GM23338 (cell line): ENCODE measurements around the gene ZNF621. TPM values are rescaled to one million over a fixed set of nuclear protein-coding genes. Genes with fewer than 3 reads are reported as not detected.

Experiments used
- ATAC-seq: fragments of 200-7000 bp; cut with Tn5 transposase; 3 replicates; pipeline ENCODE4 v1.9.1; 2020
- DNase-seq: peaks from one replicate; pipeline ENCODE4 v3.0.0-alpha.2; 2015; ENCODE audit warnings: low spot score
- H2AFZ ChIP-seq: fragments of 200-600 bp; sonication (generic); 2 replicates; pipeline ENCODE4 v1.8.0; 2016; ENCODE audit warnings: antibody characterized with exemption, mild to moderate bottlenecking, moderate library complexity
- H3F3A ChIP-seq: fragments of 200-600 bp; sonication (generic); replicated peaks from 2 replicates; pipeline ENCODE4 v1.8.0; 2017; ENCODE audit warnings: antibody characterized with exemption, mixed run types, low read depth
- H3K27ac ChIP-seq: fragments of 200-600 bp; sonication (generic); 2 replicates; pipeline ENCODE4 v1.6.1; 2016; ENCODE audit warnings: low read depth
- H3K27me3 ChIP-seq: fragments of 200-600 bp; sonication (generic); 2 replicates; pipeline ENCODE4 v1.8.0; 2016; ENCODE audit warnings: mild to moderate bottlenecking, mixed run types, moderate library complexity; ENCODE audit not compliant: insufficient read depth
- H3K36me3 ChIP-seq: fragments of 200-600 bp; sonication (generic); 2 replicates; pipeline ENCODE4 v1.8.0; 2016; ENCODE audit warnings: mild to moderate bottlenecking; ENCODE audit not compliant: insufficient read depth
- H3K4me1 ChIP-seq: fragments of 200-600 bp; sonication (generic); 2 replicates; pipeline ENCODE4 v1.8.0; 2016; ENCODE audit warnings: mild to moderate bottlenecking, moderate library complexity; ENCODE audit not compliant: insufficient read depth
- H3K4me2 ChIP-seq: fragments of 200-600 bp; sonication (generic); 2 replicates; pipeline ENCODE4 v1.7.1; 2017; ENCODE audit warnings: mixed run types
- H3K4me3 ChIP-seq: fragments of 200-600 bp; sonication (generic); 2 replicates; pipeline ENCODE4 v1.6.1; 2016; ENCODE audit warnings: mixed run types
- H3K79me2 ChIP-seq: fragments of 200-600 bp; sonication (generic); replicated peaks from 2 replicates; pipeline ENCODE4 v1.8.0; 2017; ENCODE audit warnings: mild to moderate bottlenecking; ENCODE audit not compliant: insufficient read depth
- H3K9me2 ChIP-seq: fragments of 200-600 bp; sonication (generic); 2 replicates; pipeline ENCODE4 v1.8.0; 2017; ENCODE audit not compliant: insufficient read depth
- H4K20me1 ChIP-seq: fragments of 200-600 bp; sonication (generic); replicated peaks from 2 replicates; pipeline ENCODE4 v1.8.0; 2017; ENCODE audit warnings: mild to moderate bottlenecking; ENCODE audit not compliant: insufficient read depth
- H3K27ac Mint-ChIP-seq: 2 replicates; pipeline ENCODE4 v1.8.0; 2020; ENCODE audit warnings: inconsistent platforms, mild to moderate bottlenecking, moderate library complexity, mixed read lengths
- H3K27me3 Mint-ChIP-seq: 3 replicates; pipeline ENCODE4 v1.8.0; 2022; ENCODE audit warnings: low read depth, mild to moderate bottlenecking, moderate library complexity, mixed read lengths, inconsistent platforms; ENCODE audit not compliant: insufficient read depth, poor library complexity
- H3K36me3 Mint-ChIP-seq: 3 replicates; pipeline ENCODE4 v1.8.0; 2021; ENCODE audit warnings: low read depth, mild to moderate bottlenecking, inconsistent platforms, moderate library complexity, mixed read lengths
- H3K4me1 Mint-ChIP-seq: 3 replicates; pipeline ENCODE4 v1.8.0; 2020; ENCODE audit warnings: mild to moderate bottlenecking, inconsistent platforms, mixed read lengths
- H3K4me3 Mint-ChIP-seq: 3 replicates; pipeline ENCODE4 v1.8.0; 2021; ENCODE audit warnings: moderate library complexity, mild to moderate bottlenecking, inconsistent platforms, mixed read lengths
- H3K9me3 Mint-ChIP-seq: 3 replicates; pipeline ENCODE4 v1.8.0; 2020; ENCODE audit warnings: moderate library complexity, mild to moderate bottlenecking, inconsistent platforms, mixed read lengths
- CREB1 ChIP-seq: fragments of 250-450 bp; sonication (Bioruptor Pico); IDR thresholded peaks from 2 replicates; pipeline ENCODE4 v1.5.0; 2020; ENCODE audit warnings: low read depth, mild to moderate bottlenecking, moderate library complexity
- EZH2 ChIP-seq: fragments of 200-600 bp; sonication (generic); IDR thresholded peaks from one replicate; pipeline ENCODE4 v1.8.0; 2017; ENCODE audit warnings: antibody characterized with exemption, mild to moderate bottlenecking, low read depth; ENCODE audit not compliant: unreplicated experiment
- JUNB ChIP-seq: IDR thresholded peaks from one replicate; pipeline ENCODE4 v1.6.1; 2016; ENCODE audit warnings: antibody characterized with exemption; ENCODE audit not compliant: unreplicated experiment
- ZNF114 ChIP-seq: fragments of 250-450 bp; sonication (Bioruptor Pico); IDR thresholded peaks from 2 replicates; pipeline ENCODE4 v1.5.0; 2020; ENCODE audit warnings: mild to moderate bottlenecking, moderate library complexity
- polyA plus RNA-seq: library from polyadenylated mRNA; unstranded; fragments of >200 nt; fragmentation: Nextera tagmentation; extraction: Ambion mirVana; gene quantifications from 2 replicates; pipeline ENCODE4 v1.2.1, GENCODE V29; 2016
- total RNA-seq: library from RNA; depleted of rRNA; stranded (reverse); fragments of >200 nt; shearing (Covaris generic); gene quantifications from 2 replicates; pipeline ENCODE4 v1.2.3, GENCODE V29; 2014
- TF ChIP-seq, protein P1 (sequence below): IDR thresholded peaks from one replicate; pipeline ENCODE4 v1.6.1; 2018; ENCODE audit warnings: antibody characterized with exemption; ENCODE audit not compliant: unreplicated experiment
- TF ChIP-seq, protein P2 (sequence below): IDR thresholded peaks from 2 replicates; pipeline ENCODE4 v1.6.1; 2016; ENCODE audit warnings: antibody characterized with exemption
- TF ChIP-seq, protein P3 (sequence below), 2 experiments: fragments of 200-600 bp in 1 of 2; sonication (generic) in 1 of 2; conservative IDR thresholded peaks; 2 replicates each; pipeline versions ENCODE4 v1.5.1 to v1.6.1; 2016 to 2017; ENCODE audit warnings: antibody characterized with exemption in 2 of 2, low read depth in 2 of 2, mild to moderate bottlenecking in 2 of 2, moderate library complexity in 1 of 2
- TF ChIP-seq, protein P4 (sequence below): fragments of 250-450 bp; sonication (Bioruptor Pico); IDR thresholded peaks from 2 replicates; pipeline ENCODE4 v1.5.0; 2020; ENCODE audit warnings: mild to moderate bottlenecking, moderate library complexity

Gene ZNF621
- total and polyA plus RNA-seq, 2 experiments from 2014 or later = 6.3 to 12.1 TPM

DNA sequence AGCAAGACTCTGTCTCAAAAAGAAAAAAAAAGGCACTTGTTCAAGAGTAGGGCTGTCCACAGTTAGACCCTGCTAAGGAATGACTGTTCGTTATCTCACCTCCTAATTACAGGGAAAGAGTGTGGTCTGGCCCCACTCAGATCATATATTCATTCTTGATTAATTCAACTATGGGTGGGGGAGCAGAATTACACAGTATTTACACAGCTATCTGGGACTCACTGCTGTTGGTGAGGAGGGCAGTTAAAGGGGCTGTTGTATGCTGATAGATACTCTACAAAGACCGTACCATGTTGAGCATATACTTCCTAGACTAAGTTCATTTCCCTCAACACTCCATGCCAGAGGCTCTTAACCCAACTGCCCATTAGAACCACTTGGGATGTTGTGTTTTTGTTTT, 22.7 kb upstream of the ZNF621 start (continued):
- TF ChIP-seq, protein P1, sequence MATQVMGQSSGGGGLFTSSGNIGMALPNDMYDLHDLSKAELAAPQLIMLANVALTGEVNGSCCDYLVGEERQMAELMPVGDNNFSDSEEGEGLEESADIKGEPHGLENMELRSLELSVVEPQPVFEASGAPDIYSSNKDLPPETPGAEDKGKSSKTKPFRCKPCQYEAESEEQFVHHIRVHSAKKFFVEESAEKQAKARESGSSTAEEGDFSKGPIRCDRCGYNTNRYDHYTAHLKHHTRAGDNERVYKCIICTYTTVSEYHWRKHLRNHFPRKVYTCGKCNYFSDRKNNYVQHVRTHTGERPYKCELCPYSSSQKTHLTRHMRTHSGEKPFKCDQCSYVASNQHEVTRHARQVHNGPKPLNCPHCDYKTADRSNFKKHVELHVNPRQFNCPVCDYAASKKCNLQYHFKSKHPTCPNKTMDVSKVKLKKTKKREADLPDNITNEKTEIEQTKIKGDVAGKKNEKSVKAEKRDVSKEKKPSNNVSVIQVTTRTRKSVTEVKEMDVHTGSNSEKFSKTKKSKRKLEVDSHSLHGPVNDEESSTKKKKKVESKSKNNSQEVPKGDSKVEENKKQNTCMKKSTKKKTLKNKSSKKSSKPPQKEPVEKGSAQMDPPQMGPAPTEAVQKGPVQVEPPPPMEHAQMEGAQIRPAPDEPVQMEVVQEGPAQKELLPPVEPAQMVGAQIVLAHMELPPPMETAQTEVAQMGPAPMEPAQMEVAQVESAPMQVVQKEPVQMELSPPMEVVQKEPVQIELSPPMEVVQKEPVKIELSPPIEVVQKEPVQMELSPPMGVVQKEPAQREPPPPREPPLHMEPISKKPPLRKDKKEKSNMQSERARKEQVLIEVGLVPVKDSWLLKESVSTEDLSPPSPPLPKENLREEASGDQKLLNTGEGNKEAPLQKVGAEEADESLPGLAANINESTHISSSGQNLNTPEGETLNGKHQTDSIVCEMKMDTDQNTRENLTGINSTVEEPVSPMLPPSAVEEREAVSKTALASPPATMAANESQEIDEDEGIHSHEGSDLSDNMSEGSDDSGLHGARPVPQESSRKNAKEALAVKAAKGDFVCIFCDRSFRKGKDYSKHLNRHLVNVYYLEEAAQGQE = no peak
- no peak for TF ChIP-seq JUNB
- TF ChIP-seq, protein P2, sequence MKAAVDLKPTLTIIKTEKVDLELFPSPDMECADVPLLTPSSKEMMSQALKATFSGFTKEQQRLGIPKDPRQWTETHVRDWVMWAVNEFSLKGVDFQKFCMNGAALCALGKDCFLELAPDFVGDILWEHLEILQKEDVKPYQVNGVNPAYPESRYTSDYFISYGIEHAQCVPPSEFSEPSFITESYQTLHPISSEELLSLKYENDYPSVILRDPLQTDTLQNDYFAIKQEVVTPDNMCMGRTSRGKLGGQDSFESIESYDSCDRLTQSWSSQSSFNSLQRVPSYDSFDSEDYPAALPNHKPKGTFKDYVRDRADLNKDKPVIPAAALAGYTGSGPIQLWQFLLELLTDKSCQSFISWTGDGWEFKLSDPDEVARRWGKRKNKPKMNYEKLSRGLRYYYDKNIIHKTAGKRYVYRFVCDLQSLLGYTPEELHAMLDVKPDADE = no peak
- TF ChIP-seq, protein P3, sequence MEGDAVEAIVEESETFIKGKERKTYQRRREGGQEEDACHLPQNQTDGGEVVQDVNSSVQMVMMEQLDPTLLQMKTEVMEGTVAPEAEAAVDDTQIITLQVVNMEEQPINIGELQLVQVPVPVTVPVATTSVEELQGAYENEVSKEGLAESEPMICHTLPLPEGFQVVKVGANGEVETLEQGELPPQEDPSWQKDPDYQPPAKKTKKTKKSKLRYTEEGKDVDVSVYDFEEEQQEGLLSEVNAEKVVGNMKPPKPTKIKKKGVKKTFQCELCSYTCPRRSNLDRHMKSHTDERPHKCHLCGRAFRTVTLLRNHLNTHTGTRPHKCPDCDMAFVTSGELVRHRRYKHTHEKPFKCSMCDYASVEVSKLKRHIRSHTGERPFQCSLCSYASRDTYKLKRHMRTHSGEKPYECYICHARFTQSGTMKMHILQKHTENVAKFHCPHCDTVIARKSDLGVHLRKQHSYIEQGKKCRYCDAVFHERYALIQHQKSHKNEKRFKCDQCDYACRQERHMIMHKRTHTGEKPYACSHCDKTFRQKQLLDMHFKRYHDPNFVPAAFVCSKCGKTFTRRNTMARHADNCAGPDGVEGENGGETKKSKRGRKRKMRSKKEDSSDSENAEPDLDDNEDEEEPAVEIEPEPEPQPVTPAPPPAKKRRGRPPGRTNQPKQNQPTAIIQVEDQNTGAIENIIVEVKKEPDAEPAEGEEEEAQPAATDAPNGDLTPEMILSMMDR (conservative IDR thresholded peaks at IDR 0.05; ENCODE audit: low read depth in 2 of 2) = no peak

DNA sequence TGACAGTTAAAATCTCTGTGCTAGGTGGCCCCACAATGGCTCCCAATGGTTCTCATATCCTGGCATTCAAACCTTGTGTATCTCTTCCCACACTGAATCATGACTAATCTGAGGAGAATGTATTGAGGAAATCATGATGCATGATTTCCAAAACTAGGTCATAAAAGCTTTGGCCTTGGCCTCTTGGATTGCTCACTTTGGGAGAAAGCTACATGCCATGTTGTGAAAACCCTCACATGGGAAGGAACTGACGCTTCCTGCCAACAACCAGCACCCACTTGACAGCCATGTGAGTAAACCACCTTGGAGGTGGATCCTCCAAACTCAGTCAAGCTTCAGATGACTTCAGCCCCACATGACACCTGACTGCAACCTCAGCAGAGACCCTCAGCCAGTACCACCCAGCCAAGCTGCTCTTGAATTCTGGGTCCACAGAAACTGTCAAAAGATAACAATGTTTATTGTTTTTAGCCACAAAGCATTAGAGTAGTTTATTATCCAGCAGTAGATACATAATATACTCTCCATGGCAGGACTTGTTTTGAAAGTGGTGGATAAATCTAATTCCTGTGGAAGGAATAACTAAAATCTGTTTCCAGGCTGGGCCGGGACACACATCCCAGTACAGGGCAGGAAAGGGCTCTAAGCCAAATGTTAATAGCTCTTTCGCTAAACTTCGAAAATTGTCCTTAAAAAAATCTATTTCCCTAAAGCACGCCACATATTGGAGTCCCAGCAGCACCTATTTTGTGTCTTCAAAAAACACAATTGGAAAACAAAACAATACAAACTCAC, 19.9 kb upstream of the ZNF621 start:
- Histone ChIP-seq H3K27ac (no peak overlapping the region), H3K27me3 (no peaks in the 10 kb centered on the region), H3K4me2 (peak overlapping the region; percentile 91), H3K79me2 (peaks cover 36% of the 10 kb centered on the region), H4K20me1 (0 out of 2 replicates have a peak, but pooled peaks cover 3% of the 10 kb centered on the region), H3K36me3 (0 out of 2 replicates have a peak, but pooled peaks cover 5% of the 10 kb centered on the region), H3K4me1 (peaks cover 17% of the 10 kb centered on the region), H3K4me3 (peak overlapping the region; percentile 69), H2AFZ (peak overlapping the region; percentile 99), H3F3A (0 out of 2 replicates have a peak, but pooled peaks cover 2% of the 10 kb centered on the region), H3K9me2 (no peaks in the 10 kb centered on the region)
- Mint-ChIP-seq H3K27ac (no peak overlapping the region), H3K36me3 (peaks cover 22% of the 10 kb centered on the region), H3K4me1 (peaks cover 5% of the 10 kb centered on the region), H3K4me3 (peak overlapping the region; percentile 98), H3K9me3 (no peaks in the 10 kb centered on the region), H3K27me3 (peaks cover 3% of the 10 kb centered on the region)
- ATAC-seq (no peak), DNase-seq (no peak)
- TF ChIP-seq, protein P4, sequence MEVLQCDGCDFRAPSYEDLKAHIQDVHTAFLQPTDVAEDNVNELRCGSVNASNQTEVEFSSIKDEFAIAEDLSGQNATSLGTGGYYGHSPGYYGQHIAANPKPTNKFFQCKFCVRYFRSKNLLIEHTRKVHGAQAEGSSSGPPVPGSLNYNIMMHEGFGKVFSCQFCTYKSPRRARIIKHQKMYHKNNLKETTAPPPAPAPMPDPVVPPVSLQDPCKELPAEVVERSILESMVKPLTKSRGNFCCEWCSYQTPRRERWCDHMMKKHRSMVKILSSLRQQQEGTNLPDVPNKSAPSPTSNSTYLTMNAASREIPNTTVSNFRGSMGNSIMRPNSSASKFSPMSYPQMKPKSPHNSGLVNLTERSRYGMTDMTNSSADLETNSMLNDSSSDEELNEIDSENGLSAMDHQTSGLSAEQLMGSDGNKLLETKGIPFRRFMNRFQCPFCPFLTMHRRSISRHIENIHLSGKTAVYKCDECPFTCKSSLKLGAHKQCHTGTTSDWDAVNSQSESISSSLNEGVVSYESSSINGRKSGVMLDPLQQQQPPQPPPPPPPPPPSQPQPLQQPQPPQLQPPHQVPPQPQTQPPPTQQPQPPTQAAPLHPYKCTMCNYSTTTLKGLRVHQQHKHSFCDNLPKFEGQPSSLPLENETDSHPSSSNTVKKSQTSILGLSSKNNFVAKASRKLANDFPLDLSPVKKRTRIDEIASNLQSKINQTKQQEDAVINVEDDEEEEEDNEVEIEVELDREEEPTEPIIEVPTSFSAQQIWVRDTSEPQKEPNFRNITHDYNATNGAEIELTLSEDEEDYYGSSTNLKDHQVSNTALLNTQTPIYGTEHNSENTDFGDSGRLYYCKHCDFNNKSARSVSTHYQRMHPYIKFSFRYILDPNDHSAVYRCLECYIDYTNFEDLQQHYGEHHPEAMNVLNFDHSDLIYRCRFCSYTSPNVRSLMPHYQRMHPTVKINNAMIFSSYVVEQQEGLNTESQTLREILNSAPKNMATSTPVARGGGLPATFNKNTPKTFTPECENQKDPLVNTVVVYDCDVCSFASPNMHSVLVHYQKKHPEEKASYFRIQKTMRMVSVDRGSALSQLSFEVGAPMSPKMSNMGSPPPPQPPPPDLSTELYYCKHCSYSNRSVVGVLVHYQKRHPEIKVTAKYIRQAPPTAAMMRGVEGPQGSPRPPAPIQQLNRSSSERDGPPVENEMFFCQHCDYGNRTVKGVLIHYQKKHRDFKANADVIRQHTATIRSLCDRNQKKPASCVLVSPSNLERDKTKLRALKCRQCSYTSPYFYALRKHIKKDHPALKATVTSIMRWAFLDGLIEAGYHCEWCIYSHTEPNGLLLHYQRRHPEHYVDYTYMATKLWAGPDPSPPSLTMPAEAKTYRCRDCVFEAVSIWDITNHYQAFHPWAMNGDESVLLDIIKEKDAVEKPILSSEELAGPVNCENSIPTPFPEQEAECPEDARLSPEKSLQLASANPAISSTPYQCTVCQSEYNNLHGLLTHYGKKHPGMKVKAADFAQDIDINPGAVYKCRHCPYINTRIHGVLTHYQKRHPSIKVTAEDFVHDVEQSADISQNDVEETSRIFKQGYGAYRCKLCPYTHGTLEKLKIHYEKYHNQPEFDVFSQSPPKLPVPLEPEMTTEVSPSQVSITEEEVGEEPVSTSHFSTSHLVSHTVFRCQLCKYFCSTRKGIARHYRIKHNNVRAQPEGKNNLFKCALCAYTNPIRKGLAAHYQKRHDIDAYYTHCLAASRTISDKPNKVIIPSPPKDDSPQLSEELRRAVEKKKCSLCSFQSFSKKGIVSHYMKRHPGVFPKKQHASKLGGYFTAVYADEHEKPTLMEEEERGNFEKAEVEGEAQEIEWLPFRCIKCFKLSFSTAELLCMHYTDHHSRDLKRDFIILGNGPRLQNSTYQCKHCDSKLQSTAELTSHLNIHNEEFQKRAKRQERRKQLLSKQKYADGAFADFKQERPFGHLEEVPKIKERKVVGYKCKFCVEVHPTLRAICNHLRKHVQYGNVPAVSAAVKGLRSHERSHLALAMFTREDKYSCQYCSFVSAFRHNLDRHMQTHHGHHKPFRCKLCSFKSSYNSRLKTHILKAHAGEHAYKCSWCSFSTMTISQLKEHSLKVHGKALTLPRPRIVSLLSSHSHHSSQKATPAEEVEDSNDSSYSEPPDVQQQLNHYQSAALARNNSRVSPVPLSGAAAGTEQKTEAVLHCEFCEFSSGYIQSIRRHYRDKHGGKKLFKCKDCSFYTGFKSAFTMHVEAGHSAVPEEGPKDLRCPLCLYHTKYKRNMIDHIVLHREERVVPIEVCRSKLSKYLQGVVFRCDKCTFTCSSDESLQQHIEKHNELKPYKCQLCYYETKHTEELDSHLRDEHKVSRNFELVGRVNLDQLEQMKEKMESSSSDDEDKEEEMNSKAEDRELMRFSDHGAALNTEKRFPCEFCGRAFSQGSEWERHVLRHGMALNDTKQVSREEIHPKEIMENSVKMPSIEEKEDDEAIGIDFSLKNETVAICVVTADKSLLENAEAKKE = no peak
- TF ChIP-seq EZH2 (no peak), CREB1 (CRISPR knock-in tag) (no peak), JUNB (no peak), ZNF114 (CRISPR knock-in tag) (no peak)
